NB4 (cell line): Measurements from ENCODE around the gene CCDC33.

Source experiments
- DNase-seq: peaks from one replicate; pipeline ENCODE4 v3.0.0; 2010; ENCODE audit warnings: low read depth
- H3K4me3 ChIP-seq: one replicate; pipeline ENCODE4 v1.5.1; 2011; ENCODE audit warnings: mild to moderate bottlenecking, low read depth, low read length, moderate library complexity
- MYC ChIP-seq: IDR thresholded peaks from 2 replicates; pipeline ENCODE4 v1.6.1; 2011; ENCODE audit warnings: low read depth, low read length

The CCDC33 gene

GRCh38 chr15:74385733-74386132, 149.6 kb downstream of the CCDC33 start:
- TF ChIP-seq MYC, result no peak
- no peak for DNase-seq
- H3K4me3 ChIP-seq, result no peak overlapping the region
